Stromal cell of bone marrow (primary cell): ENCODE results near the gene KCTD18.

Source experiments
- DNase-seq: peaks from one replicate; pipeline ENCODE4 v3.0.0-alpha.2; 2012; ENCODE audit warnings: low read depth

KCTD18 gene

DNA sequence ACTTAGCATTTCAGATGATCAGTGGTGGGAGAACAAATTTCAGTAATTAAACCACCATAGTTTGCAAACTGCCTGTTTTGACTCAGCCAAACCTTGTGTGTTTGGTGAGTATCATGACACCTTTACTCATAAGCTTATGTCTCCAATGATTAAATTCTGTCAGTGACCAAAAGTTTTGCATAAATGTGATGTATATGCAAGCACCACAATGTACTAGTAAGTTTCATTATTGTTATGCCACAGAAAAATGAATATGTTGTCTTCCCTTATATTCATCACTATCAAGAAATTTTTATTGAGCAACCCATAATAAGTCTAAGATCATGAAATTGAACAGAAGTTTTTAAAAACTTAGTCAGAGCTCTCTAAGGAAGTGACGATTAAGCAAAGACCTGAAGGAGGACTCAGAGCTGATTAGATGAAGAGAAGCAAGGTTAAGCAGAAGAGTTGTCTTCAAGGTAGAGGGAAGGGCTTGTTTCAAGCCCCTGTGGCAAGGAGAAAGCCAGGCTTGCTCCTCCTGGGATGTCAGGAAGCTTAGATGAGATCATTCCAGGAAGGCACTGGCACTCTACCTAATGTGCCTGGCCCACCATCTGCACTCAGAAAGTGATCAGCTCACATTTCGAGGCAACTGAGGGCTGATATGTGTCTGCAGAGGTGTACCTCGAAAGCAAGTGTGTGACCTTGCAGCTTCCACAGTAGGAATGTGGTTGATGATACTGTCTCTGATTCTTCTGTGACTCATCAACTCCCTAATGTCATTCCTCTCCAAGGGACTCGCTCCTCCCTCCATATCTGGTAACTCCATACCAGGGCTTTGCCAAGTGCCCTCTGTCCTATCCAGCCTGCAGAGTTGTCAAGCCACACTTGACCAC is 54.7 kb downstream of the KCTD18 start:
- no peak for DNase-seq

DNA sequence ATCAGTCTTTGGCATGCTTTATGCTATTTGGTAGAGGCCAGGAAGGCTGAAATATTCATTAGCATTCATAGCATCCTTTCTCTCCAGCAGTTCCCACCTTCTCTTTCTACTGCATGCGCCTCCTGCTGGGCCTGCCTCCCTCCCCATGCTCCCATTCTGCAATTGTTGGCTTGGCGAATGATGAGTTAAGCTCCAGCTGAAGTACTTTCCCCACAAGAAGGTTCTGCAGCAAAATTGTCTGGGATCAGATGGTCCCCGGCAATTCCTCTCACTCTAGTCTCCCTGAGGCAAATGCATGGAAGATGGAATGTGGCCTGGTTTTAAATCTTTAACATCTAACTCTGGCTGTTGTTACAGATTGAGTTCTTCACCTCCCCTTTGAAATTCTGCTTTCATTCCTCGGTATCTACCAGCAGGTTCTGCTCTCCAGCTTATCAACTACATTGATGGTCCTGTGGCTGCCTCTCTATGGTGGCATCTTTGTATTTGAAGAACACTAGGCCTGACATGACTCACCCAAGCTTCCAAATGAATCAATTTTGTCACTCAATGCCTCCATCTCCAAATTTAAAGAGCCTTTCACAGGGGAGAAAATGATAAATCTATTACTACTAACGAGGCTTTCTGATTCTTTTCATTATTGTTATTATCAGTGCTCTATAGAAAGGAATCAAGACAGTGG is 55.9 kb downstream of the KCTD18 start:
- no peak for DNase-seq

- DNase-seq, result no peak
Observed at GRCh38 chr2:200453142-200453852, 56.6 kb downstream of the KCTD18 start.

DNA sequence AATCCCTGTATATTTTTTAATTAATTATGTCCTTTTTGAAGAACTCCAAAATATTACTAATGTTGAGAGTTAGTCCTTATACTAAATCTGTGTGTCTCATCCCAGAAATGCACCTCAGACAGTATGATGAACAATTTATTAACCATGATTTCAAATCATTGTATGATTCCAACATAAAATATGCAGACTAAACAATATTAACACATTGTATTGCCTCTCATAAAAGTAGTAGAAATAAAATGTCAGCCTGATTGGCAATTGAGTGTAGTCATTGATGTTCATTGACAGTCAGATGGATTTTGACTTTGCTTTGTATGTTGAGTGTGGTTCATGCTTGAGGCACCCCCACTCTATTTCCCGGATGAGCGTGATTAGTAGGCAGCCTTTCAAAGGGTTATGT is 57.5 kb downstream of the KCTD18 start:
- no peak for DNase-seq

DNA sequence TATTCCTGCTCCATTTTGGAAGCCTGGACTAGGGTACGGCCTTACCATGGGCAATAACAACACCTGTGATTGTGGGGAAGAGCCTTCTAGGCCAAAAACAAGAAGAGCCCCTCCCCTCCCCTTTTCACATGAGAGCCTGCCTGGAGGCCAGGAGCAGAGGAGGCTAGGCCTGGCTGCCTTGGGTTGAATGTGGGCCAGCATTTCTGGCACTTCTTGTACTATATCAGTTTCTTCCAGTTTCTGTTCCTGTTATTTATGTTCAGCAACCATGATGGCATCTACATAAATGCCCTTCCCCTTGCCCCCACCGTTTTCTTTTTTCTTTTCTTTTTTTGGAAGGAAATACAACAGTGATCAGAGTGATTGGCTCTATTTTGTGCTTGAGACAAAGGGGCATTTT is 58.4 kb downstream of the KCTD18 start:
- DNase-seq, result no peak

GRCh38 chr2:200450288-200450687 is 59.6 kb downstream of the KCTD18 start:
- no peak for DNase-seq

- DNase-seq, result no peak
Observed at GRCh38 chr2:200449149-200449548, 60.7 kb downstream of the KCTD18 start.

DNA sequence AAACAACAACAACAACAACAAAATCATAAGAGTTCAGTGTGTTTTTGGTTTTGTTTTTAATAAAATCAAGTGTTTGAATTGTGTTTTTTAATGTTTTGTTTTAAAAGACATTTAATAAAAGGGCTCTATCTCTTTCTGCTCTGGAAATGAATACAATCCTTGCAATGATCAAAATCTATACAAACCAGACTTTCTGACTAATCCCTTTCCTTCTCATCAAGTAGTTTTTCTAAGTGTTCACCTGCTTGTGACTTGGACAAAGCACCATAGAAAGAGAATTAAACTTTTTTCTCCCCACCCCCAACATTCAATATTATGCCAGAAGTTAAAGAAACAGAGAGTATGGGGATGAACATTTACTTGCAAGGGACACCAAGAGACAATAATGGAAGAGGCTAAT is 61.4 kb downstream of the KCTD18 start:
- no peak for DNase-seq

GRCh38 chr2:200447139-200447855 is 62.6 kb downstream of the KCTD18 start:
- no peak for DNase-seq

DNA sequence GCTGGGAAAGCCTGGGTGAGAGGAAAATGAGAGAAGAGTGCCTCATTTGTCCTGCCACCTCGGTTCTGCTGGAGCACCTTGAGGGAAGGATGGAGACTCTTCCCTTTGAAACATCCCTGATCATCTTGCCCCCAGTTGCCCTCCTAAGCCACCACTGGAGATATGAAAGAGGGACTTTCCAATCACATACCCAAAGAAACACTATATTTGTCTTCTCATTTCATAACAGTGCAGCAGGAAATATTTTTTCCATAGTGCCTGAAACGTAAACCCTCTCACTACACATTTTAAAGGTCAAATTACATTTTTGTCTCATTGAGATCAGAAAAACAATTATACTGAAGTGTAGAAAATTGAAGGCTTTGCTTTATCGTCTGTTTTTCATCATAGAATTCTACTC is 63.3 kb downstream of the KCTD18 start:
- DNase-seq, result no peak

GRCh38 chr2:200445284-200445683 is 64.6 kb downstream of the KCTD18 start:
- DNase-seq, result no peak

DNA sequence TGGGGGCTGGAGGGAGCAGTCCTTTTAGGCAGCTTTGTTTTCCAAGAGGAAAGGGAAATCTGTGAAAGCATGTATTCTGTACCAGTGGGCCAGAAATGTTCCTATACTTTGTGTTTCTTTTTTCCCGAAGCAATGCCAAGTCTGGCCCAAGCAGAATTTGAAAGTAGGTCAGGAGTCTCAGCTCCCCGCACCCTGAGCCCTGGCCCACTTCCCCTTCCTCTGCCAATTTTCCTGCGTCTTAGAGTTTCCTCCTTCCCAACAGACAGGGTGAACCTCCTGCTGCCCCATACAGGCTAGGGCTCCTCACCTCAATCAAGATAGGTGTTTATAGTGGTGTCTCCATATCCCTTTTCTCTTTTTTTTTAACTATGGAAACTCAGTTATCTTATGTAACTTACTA is 65.3 kb downstream of the KCTD18 start:
- no peak for DNase-seq

- no peak for DNase-seq
Observed at GRCh38 chr2:200443916-200444315, 66.0 kb downstream of the KCTD18 start.

- DNase-seq, result no peak
Observed at GRCh38 chr2:200443376-200443775, 66.5 kb downstream of the KCTD18 start.

DNA sequence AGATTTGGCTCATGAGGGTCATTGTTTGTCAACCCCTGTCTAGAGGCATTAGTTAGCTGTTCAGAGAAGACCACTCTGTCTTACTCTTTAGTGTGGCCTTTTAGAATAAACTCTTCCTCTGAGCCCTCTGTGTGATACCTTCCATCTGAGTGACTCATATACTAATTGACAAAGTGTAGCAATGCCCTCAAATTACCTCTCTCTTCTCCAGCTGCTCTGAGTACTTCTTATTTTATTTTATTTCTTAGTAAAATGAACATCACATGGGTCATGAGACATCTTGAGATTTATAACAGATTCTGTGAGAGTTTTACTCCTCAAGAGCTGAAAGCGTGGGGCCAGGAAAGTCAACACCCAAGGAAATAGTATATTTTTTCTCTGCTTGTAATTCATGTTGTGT is 67.4 kb downstream of the KCTD18 start:
- peak; percentile 58 for DNase-seq

- DNase-seq, result no peak
Observed at GRCh38 chr2:200439981-200440380, 69.9 kb downstream of the KCTD18 start.
